ENCODE results near the gene EPS8.

DNA sequence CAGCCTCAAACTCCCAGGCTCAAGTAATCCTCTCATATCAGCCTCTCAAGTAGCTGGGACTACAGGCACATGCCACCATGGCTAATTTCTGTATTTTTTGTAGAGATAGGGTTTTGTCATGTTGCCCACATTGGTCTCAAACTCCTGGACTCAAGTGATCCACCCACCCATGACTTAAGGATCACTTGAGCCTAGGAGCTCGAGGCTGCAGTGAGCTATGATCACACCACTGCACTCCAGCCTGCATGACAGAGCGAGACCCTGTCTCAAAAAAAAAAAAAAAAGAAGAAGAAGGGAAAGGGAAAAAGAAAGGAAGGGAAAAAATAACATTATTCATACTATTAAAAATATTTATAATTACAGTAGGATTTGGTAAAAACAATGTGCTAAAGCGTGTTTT lies 19.2 kb downstream of the EPS8 start:
- TF ChIP-seq POLR2AphosphoS5 (IDR thresholded peaks at IDR 0.05; ENCODE audit: low read depth, low read length) (no peak), REST (IDR thresholded peaks at IDR 0.05; ENCODE audit: insufficient read depth in 1 of 2, low read depth in 2 of 2, low read length in 2 of 2) (no peak)

Measured in PFSK-1 (cell line).